ENCODE data around the gene CHMP2A.

Gene CHMP2A

DNA sequence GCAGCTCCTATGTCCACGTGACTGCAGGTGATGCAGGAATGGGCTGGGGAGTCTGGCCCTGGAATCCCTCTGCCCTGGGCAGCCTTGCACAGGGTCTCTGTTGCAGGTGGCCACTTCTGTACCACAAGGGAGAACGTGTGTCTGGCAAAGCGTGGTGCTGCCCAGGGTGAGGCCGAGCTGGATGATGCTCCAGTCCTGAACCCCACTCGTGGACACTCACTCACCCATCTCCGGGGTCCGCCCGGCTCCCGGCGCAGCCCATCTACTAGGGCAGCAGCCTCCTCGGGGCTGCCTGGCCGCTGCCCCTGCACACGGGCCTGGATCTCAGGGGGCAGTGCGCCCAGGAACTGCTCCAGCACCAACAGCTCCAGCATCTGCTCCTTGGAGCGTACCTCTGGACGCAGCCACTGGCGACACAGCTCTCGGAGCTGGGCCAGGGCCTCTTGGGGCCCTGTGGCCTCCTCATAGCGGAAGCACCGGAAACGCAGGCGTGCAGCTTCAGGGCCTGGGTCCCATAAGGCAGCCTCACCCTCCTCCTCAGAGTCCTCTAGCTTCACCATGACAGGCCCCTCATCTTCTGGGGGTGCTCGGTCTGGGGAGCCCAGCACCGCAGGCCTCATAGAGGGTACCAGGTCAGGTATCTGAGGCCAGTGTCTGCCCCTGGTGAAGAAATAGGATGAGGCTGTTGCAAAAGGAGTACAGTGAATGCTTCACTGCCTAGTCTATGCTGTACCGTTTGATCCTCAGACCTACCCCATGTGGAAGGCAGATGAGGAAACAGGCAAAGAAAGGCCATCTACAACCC, 16.1 kb upstream of the CHMP2A start:
- DNase-seq (ENCODE audit: low read depth in 2 of 3, low spot score in 2 of 3): no peak

DNA sequence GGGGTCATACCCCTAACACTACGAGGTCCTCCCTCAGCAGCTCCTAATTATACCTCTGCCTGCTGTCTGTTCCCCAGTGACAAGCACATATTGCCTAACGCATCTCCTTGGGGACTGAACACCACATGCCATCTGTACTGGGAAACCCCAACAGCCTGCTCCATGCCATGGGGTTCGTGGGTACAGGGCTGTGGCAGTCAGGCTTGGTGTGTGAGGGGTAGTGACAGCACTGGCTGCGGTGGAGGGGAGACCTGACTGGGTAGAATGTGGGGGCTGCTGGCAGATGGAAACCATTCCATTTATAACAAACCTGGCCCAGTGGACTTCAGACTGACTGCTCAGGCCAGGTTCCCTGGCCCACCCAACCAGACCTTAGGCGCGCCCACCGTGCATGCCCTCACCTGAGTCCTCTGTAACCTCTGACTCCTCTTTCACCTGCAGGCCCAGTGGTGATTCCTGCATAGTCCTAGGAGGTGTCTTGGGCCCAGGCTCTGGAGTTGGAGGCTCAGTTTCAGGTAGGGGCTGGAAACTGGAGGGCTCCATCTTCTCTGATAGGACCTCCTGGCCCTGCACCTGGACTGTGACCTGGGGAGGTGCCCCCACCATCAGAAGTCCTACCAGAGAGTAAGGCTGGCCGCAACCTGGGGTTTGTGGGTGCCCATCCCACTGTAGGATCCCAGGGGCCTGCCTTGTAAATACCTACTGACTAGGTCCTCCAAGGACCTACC, 15.2 kb upstream of the CHMP2A start:
- no peak for DNase-seq (ENCODE audit: low read depth in 2 of 3, low spot score in 2 of 3)

DNA sequence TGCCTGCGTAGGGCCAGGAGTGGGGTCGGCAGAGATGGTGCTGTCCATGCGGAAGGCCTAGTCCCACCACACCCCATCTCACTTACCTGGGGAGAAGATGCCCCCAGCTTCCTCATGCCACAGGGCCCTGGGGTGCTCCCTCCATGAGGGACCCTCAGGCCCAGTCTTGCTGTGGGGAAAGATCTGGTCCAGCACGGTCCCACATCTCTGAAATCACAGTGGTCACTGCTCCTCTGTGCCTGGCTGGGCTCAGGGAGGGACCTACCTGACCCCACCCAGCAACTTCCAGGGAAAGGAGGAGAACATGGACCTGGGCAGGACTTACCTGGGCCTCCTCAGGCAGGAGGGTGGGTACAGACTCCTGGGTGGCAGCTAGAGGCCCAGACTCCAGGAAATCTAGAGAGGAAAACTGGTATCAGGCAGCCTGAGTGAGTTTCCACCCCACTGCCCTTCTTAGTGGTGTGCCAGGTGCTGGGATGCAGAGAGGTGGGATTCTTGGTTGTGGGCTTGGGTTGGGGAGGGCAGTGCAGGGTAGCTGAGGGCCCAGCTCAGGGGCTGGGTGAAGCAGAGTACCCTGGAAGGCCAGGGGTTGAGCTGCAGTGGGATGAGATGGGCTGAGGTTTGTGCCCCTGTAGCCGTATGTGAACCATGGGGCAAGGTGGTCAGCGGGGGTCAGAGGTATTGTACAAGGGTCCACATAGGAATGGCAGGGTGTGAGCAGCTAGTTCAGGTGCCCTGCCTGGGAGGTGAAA, 14.5 kb upstream of the CHMP2A start:
- DNase-seq (ENCODE audit: low read depth in 2 of 3, low spot score in 2 of 3): no peak

DNA sequence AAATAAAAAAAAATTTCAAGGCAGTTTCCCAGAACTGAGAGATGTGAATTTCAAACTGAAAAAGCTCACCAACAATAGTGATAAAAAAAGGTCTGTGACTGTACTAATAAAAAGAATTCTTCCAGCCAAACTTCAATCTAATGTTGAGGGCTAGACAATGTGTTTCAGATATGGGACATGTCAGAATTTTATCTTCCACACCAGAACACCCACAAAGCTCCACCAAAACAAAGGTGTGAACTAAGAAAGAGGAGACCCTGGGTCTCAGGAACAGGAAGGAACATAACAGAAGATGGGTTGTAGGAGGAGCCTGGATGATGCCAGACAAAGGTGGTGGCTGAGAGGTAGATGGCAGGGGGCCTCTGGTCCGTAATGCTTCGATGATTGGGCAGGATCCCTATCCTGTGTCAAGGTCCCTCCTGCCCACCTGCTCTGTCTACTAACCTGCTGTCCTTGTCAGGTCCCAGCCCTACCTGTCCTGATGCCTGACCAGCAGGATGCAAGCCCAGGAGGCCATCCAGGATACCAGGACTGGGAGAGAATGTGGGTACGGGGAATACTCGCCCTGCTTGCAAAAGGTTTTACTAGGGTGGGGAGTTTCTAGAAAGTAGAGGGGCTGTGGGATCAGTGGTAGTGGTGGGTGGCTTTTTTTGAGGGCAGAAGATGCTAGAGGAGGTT, 13.7 kb upstream of the CHMP2A start:
- DNase-seq (ENCODE audit: low read depth in 2 of 3, low spot score in 2 of 3): no peak

DNA sequence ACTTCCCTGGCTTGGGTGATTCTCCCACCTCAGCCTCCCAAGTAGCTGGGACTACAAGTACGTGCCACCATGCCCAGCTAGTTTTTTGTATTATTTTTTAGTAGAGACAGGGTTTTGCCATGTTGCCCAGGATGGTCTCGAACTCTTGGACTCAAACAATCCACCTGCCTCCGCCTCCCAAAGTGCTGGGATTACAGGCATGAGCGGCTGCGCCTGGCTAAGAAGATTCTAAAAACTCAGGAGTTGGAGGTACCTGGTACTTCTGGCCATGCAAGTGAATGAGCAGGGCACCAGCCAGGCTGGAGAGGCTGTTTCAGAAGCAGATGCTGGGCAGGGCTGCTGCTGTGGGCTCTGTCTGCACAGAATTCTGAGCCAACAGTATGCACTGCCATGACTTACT, 12.1 kb upstream of the CHMP2A start:
- DNase-seq (ENCODE audit: low read depth in 2 of 3, low spot score in 2 of 3): no peak

DNA sequence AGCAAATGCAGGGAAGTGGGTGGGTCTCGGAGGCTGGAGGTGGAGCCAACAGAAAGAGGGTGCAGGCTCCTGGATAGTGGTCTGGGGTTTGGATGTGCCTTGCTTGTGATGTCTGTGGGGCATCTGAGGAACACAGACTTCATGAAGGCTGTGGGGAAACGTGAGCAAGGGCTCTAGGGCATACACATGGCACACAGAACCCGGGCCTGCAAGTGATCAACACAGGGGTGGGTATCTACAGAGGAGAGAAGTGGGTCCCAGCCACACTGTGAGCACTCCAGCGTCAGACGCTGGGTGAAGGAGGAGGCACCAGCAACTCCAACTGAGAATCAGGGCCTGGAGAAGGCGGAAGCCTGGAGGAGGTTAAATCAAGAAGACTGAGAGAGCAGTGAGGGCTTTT, 8.9 kb upstream of the CHMP2A start:
- no peak for DNase-seq (ENCODE audit: low read depth in 2 of 3, low spot score in 2 of 3)

DNA sequence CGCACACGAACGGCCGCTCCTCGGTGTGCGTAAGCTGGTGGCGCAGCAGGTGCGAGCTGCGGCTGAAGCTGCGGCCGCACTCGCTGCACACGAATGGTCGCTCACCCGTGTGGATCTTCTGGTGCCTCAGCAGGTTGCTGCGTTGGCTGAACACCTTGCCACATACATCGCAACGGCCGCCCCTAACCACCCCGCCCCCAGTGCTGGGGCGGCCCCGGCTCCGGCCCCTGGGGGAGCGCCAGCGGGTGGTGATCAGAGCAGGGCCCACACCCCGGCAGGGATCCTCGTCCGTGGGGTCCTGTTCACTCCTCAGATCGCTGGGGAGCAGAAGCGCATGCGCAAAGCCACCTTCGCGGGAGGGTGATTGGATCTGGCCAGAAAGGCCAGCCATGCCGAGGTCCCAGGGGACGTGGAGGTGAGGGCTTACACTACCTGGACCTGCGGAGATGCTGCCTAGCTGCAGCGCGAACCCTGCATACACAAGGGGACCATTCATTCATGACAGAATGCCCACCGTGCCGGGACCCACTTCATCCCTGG, 8.2 kb upstream of the CHMP2A start:
- DNase-seq (ENCODE audit: low read depth in 2 of 3, low spot score in 2 of 3): no peak

DNA sequence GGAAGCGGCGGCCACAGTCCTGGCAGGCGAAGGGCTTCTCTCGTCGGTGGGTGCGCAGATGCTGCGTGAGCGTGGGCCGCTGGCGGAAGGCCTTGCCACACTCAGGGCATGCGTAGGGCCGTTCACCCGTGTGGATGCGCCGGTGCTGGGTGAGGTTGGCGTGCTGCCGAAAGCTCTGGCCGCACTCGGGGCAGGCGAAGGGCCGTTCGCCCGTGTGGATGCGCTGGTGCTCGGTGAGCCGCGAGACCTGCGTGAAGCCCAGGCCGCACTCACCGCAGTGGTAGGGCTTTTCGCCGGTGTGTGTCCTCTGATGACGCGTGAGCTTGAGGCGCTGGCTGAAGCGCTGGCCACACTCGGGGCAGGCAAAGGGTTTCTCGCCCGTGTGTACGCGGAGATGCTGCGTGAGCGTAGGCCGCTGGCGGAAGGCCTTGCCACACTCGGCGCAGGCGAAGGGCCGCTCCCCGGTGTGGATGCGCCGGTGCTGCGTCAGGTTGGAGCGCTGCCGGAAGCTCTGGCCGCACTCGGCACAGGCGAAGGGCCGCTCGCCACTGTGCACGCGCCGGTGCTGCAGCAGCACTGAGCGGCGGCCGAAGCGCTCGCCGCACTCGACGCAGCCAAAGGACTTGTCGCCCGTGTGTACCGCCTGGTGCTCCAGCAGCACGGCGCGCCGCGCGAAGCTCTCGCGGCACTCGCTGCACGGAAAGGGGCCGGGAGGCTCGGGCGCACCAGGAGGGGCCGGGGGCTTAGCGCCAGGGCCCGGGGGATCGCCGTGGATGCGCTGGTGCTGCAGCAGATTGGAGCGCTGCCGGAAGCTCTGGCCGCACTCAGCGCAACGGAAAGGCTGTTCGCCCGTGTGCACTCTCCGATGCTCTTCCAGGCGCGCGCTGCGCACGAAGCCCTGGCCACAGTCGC, 7.5 kb upstream of the CHMP2A start:
- DNase-seq (ENCODE audit: low read depth in 2 of 3, low spot score in 2 of 3): no peak

DNA sequence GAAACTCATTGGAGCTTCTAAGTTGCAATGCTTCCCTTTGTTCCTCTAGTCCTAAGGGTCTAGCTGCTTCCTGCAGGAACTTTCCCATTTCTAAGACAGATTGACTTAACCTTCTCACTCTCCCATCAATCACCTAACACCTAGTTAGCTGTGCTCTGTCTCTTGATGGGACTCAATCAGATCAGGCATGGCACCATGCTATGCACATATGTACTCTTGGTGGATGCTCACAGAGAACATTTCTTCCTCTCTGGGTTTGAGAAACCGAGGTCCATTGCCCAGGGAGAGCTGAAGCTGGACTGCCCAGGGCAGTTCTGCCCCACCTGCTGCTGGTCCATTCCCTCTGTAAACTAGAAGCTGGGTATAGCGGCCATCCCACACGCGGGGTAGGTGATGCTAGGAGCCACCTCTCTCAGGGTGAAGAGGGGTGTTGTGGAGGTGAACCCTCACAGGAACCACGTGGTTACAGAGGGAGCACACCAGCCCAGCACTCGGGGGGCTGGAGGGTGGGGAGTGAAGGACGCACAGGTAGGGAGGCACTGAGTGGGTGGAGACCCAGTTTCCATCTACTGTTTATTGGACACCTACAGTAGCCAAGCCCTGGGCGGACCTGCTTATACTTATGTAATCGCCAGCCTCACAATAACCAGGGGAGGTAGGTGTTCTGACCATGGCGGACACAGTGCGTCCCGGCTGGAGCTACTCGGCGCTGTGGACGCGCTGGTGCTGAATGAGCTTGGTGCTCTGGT, 6.6 kb upstream of the CHMP2A start:
- no peak for DNase-seq (ENCODE audit: low read depth in 2 of 3, low spot score in 2 of 3)

DNA sequence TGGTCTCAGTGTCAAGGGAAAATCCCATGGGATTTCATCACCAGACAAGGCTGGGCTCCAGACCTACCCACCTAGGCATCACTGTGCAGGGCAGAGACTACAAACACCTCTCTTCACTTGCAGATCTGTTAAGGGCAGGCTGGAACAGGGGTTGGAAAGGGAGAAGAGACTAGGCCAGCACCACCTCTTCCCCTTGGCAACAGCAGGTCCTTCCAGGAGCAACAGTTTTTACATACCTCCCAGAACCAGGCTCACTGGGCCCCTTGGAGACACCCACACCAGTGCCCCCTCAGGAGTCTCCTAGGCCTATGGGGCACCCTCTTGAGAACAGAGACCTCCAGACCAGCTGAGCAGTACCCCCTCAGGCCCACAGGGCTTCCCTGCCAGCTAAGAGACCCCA, 6.0 kb upstream of the CHMP2A start:
- DNase-seq (ENCODE audit: low read depth in 2 of 3, low spot score in 2 of 3): no peak

DNA sequence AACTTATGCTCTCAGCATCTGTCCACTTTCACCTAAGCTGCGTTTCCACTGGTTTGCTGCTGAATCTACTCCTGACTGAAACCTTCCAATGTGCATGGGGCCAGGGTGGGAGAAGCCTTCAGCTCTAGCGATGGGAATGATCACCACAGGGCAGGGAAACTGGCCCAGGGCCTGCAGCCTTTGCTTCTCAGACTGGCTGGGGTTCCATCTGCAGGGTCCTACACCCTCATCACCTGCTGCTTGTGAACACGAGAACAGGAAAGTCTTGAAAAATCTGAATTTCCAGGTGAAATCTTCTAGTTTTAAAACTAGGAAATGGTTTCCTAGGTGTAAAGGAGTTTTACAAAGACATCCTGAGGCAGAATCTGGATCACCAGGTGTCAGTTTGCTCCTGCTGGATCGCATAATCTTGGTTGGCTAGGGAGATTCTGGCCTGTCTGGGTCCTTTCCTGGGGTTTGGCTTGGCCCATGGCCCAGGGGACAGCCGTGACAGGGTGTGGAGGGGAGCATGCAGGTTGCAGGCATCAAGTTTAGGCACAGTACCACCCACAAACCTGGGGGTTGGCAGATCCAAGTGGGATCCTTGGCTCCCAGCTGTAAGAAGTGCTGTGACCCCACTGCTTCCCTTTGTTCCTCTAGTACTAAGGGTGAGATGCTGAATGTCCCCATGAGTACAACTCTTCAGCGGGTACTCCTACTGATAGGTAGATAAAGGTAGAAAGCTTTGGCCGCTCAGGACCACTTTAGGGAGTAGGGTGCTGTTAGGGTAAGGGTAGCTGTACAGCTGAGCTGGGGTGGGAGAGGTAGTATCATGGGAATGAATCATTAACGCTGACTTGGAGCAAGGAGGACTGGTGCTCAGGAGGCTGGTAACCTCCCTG, 5.3 kb upstream of the CHMP2A start:
- no peak for DNase-seq (ENCODE audit: low read depth in 2 of 3, low spot score in 2 of 3)

DNA sequence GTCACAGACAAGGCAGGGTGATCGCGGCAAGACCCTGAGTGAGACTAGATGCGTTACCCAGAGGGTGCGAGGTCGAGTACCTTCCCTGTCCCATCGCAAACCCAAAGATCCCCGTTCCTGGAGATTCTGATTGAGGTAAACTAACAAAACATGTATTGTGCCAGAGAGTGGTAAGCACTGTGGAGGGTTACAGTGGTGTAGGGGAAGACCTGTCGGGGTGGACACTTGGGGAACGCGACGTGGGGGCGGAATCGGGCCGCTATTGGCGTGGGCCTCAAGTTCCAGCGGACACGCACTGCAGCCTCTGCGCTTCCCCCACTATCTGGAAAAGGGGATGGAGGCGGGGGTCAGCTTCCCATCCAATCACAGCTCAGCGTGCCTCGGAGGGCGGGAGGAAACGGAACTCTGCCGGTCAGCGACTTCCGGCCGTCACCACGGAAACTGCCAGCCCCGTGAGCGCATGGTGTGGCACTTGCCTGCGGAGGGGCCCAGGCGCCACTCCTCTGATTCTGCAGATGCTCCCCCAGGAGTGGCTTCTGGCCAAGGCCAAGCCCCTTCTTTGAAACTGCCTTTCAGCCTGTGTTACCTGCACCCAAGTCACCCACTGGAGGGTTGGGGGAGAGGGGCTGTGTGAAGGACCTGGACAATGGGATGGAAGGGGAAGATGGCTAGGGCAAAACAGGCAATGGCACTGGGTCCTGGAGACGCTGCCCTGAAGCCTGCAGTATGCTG, 4.5 kb upstream of the CHMP2A start:
- DNase-seq (ENCODE audit: low read depth in 2 of 3, low spot score in 2 of 3): peak in 2 of 3 experiments; percentile 71 to 75

DNA sequence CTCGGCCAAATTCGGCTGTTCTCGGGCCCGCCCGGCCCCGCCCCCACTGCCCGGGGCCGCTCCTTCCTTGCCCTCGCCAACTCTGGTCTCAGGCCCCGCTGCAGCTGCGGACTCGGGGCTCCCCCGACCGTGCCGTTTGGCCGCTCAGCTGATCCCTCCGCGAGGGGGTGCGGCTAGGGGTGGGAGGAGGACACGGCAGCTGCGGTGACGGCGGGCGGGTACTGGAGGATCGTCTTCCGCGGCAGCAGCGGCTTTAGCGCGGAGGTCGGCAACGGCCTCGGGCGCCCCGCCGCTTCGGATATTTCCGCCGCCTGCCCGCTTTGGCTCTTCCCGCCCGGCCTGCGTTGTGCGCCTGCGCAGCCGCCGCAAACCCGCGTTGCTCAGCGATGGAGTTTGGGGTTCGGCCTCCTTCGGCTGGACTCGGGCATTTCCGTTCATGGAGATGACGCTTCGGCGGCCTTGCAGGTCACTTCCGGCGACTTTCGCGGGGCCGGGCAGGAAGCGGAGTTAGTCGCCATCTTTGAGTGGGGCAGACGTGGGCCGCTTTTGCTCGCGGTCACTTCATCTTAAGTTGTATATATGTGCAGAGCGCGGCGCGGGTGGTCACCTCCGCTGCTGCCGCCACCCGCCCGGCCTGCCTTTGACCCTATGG, 3.8 kb upstream of the CHMP2A start:
- DNase-seq (ENCODE audit: low read depth in 2 of 3, low spot score in 2 of 3): peak; percentile 94 to 100 (median 98)

DNA sequence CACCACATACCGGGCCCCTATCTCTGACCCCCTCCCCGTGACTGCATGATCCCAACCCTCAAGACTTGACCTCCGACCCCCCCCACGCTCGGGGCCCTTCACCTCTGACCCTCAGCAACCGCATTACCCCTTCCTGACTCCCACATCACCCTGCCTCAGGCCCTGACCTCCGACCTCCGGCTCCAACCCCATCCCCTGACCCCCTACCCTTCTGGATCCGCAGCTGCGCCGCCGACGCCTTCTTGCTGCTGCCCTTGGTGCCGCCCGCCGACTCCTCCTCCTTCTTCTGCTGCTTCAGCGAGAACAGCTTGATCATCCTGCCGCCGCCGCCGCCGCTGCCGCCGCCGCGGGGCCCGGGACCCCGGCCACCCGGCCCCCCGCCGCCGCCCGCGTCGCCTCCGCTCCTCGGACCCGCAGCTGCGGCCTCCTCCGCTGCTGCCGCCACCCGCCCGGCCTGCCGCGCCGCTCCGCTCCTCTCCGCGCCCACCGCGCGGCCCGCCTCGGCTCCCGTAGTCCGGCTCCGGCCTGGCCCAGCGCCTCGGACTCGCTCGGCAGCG, 3.2 kb upstream of the CHMP2A start, which contains the start of gene UBE2M:
Gene UBE2M, minus strand, starts transcription at position 546 of the 557 bp plus-strand sequence. Its CDS starts 230 bp downstream, at position 316.
- DNase-seq (ENCODE audit: low read depth in 2 of 3, low spot score in 2 of 3): no peak

DNA sequence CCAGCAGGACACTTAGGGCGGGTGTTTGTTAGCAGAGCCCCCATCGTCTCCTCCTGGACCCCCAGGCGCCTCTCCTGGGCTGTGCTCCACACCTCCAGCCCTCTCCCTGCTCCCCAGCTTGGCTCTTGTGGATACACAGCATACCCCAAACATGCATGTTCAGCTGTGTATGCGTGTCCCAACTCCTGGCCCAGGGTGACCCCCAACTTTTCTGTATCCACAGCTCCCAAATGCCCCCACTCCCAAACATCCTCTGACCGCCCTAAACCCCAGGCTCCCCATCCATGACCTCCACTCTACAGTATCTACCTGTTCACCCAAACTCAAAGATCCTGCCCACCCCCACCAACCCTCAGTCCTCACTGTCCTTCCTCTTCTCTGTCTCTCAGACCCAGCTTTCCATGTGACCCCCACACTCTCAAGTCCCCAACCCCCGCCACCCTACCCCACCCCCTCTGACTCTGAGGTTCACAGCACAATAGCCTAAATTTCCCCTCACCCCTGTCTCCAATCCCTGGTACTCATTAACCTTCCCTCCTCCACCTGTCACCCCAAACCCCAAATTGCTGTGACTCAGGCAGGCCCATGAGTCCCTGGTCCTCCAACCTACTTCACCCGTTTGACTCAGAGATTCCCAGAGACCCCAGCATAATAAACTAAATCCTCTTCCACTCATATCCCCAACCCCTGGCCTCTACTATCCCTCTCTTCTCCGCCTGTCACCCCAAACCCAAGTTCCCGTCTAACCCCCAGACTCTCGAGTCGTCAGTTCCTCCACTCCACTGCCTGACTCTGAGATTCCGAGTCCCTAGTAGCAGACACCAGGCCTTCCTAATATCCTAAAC, 2.5 kb upstream of the CHMP2A start:
- DNase-seq (ENCODE audit: low read depth in 2 of 3, low spot score in 2 of 3): no peak
